Coronary artery (tissue), 2 donors: Measurements from ENCODE around the gene LCP1.

Experiments
- DNase-seq: peaks from one replicate; pipeline ENCODE4 v3.0.0-alpha.2; 2017; ENCODE audit warnings: low spot score
- H3K27ac ChIP-seq, 2 donors: fragments of 200-600 bp; sonication (generic); one replicate each; pipeline ENCODE4 v1.5.1; 2016 to 2019
- H3K4me3 ChIP-seq: fragments of 200-600 bp; sonication (generic); 2 replicates; pipeline ENCODE4 v1.5.1; 2016; ENCODE audit warnings: mild to moderate bottlenecking, moderate library complexity
- TF ChIP-seq, protein P1 (sequence below): fragments of 200-600 bp; sonication (generic); IDR thresholded peaks from one replicate; pipeline ENCODE4 v1.5.1; 2019; ENCODE audit warnings: antibody characterized with exemption

LCP1 gene

DNA sequence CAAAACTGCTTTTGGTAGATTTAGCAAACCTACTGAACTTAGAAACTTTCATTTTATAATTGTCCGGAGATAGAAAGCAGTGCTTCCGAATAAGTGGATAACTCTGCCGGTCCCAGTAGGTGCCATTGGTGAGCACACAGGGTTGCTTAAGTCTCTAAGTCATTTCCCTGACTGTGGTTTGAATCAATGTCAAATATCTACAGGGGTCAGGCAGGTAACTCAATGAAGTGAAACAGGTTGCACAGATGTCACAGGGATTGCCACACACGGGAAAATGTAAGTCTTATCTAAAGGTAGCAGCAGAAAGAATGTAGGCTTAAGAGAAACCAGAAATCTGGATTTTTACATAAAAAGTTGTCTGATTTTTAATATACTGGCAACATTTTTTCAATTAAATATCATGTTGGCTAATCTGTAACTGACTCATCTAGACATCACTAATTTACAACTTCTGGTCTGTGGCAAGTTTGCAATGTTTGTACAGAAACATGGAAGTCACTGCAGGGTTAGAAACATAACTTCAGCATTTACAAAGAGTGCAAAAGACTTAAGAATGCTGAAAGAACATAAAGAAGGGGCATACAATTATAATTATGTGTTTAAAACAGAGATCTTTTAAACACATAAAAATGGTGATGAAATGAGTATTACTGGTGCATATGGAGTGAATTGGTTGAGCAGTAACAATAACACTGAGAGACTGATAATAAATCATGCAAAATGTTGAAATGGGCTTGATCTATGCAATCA, 15.5 kb upstream of the LCP1 start:
- TF ChIP-seq, protein P1, sequence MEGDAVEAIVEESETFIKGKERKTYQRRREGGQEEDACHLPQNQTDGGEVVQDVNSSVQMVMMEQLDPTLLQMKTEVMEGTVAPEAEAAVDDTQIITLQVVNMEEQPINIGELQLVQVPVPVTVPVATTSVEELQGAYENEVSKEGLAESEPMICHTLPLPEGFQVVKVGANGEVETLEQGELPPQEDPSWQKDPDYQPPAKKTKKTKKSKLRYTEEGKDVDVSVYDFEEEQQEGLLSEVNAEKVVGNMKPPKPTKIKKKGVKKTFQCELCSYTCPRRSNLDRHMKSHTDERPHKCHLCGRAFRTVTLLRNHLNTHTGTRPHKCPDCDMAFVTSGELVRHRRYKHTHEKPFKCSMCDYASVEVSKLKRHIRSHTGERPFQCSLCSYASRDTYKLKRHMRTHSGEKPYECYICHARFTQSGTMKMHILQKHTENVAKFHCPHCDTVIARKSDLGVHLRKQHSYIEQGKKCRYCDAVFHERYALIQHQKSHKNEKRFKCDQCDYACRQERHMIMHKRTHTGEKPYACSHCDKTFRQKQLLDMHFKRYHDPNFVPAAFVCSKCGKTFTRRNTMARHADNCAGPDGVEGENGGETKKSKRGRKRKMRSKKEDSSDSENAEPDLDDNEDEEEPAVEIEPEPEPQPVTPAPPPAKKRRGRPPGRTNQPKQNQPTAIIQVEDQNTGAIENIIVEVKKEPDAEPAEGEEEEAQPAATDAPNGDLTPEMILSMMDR: no peak
- H3K4me3 ChIP-seq: no peak overlapping the region
- no peak overlapping the region for H3K27ac ChIP-seq
- DNase-seq: no peak

GRCh38 chr13:46195016-46195415, 13.0 kb upstream of the LCP1 start:
- TF ChIP-seq, protein P1: no peak
- no peak overlapping the region for H3K4me3 ChIP-seq
- no peak overlapping the region for H3K27ac ChIP-seq
- DNase-seq: no peak

- Histone ChIP-seq H3K4me3 (no peak overlapping the region), H3K27ac (no peak overlapping the region)
- DNase-seq: no peak
- TF ChIP-seq, protein P1: no peak
These were observed 10.4 kb upstream of the LCP1 start for GRCh38 chr13:46192412-46192811.

GRCh38 chr13:46185634-46186033, 3.7 kb upstream of the LCP1 start:
- no peak for DNase-seq
- no peak overlapping the region for H3K27ac ChIP-seq
- H3K4me3 ChIP-seq: no peak overlapping the region
- TF ChIP-seq, protein P1: no peak

GRCh38 chr13:46184277-46184699, 2.3 kb upstream of the LCP1 start:
- no peak for DNase-seq
- Histone ChIP-seq H3K27ac (no peak overlapping the region), H3K4me3 (no peak overlapping the region)
- TF ChIP-seq, protein P1: no peak

DNA sequence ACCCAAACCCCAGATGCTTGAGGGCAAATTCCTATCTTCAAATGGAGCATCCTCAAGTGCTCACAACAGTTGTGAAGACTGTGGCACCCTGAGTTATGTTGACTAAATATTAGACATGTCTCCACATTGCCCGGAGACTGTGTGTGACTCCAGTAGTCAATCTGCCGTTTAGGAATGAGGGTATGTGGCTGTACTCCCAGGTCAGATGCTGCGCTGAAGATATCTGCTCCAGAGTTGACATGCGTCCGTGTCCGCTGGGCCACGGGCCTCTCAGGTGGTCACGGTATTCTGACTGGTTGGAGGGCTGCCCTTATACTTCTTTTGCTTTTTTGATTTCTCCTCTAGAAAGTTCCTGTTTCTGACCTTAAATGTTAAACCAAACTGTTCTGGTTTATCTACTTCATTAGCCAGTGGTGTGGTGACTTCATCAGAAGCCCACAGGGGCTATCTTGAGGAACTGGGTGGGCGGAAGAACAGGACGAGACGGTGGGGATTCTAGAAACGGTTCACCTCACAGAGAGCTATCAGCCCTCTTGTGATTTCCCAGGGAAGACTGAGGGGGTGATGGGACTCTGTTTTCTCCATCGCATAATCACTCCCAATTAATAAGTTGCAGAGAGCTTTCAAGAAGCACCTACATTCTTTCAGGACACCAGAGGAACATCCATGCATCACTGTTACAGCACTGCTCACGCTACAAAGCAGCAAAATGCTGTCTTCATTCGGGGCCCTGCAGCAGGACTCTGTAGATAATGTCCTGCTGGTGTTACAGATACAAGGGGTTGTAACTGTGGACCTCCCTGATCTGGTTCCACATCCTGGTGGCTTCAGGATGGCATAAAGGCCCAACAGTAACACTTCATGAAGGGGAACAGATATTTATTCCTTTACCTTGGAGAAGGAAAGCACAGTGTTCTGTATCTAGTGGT, 1.3 kb upstream of the LCP1 start:
- TF ChIP-seq, protein P1: no peak
- H3K4me3 ChIP-seq: no peak overlapping the region
- no peak overlapping the region for H3K27ac ChIP-seq
- DNase-seq: no peak
